Endodermal cell (in vitro differentiated cells): Measurements from ENCODE around the gene TIGAR. TPM values are rescaled to one million over a fixed set of nuclear protein-coding genes. Genes with fewer than 3 reads are reported as not detected.

Source experiments
- DNase-seq: peaks from one replicate; pipeline ENCODE4 v3.0.0-alpha.2; 2017
- H3K27ac ChIP-seq: 2 replicates; pipeline ENCODE4 v1.5.1; 2013; ENCODE audit warnings: mild to moderate bottlenecking, low read depth, low read length, moderate library complexity
- H3K27me3 ChIP-seq: 2 replicates; pipeline ENCODE4 v1.6.1; 2013; ENCODE audit warnings: mild to moderate bottlenecking, low read length, moderate library complexity; ENCODE audit not compliant: insufficient read depth, control insufficient read depth, poor library complexity, severe bottlenecking
- H3K36me3 ChIP-seq: 2 replicates; pipeline ENCODE4 v1.7.0; 2013; ENCODE audit warnings: mild to moderate bottlenecking, low read length, moderate library complexity; ENCODE audit not compliant: control insufficient read depth, insufficient read depth
- H3K4me1 ChIP-seq: one replicate; pipeline ENCODE4 v1.7.0; 2013; ENCODE audit warnings: low read length; ENCODE audit not compliant: control insufficient read depth, insufficient read depth
- H3K4me3 ChIP-seq: 2 replicates; pipeline ENCODE4 v1.5.1; 2013; ENCODE audit warnings: mild to moderate bottlenecking, low read length, moderate library complexity
- H3K9ac ChIP-seq: 2 replicates; pipeline ENCODE4 v1.6.1; 2013; ENCODE audit warnings: mild to moderate bottlenecking, low read length, moderate library complexity; ENCODE audit not compliant: poor library complexity, severe bottlenecking; ENCODE audit errors: extremely low read depth
- H3K9me3 ChIP-seq: 2 replicates; pipeline ENCODE4 v1.6.1; 2013; ENCODE audit warnings: mild to moderate bottlenecking, low read length, moderate library complexity; ENCODE audit not compliant: control insufficient read depth
- H3K27ac Mint-ChIP-seq: 2 replicates; pipeline ENCODE4 v1.8.0; 2020; ENCODE audit warnings: mixed read lengths
- H3K27me3 Mint-ChIP-seq: 2 replicates; pipeline ENCODE4 v1.8.0; 2021; ENCODE audit warnings: mild to moderate bottlenecking, mixed read lengths; ENCODE audit not compliant: insufficient read depth
- H3K36me3 Mint-ChIP-seq: 2 replicates; pipeline ENCODE4 v1.8.0; 2020; ENCODE audit warnings: low read depth, mixed read lengths
- H3K4me1 Mint-ChIP-seq: 2 replicates; pipeline ENCODE4 v1.8.0; 2020; ENCODE audit warnings: mixed read lengths
- H3K4me3 Mint-ChIP-seq: 2 replicates; pipeline ENCODE4 v1.8.0; 2020; ENCODE audit warnings: mild to moderate bottlenecking, moderate library complexity, mixed read lengths
- H3K9me3 Mint-ChIP-seq: 2 replicates; pipeline ENCODE4 v1.8.0; 2020; ENCODE audit warnings: mild to moderate bottlenecking, mixed read lengths
- WGBS, 2 experiments: methylation state at CpG; one replicate each; pipeline versions ENCODE4 v1.1.5 to v1.1.7; 2013; ENCODE audit warnings: missing lambda C conversion rate in 2 of 2, mixed read lengths in 1 of 2; ENCODE audit not compliant: insufficient coverage in 1 of 2, insufficient read length in 1 of 2; 5-methylcytosine and 5-hydroxymethylcytosine counted together
- total RNA-seq, 2 donors: library from RNA; stranded (reverse); fragmentation: NEBNext Ultra II Directional in 1 of 2; extraction: Animal tissue kit (Norgen Biotek cat#: 25700) in 1 of 2; gene quantifications; 2 replicates in 1 of 2; 3 replicates in 1 of 2; pipeline ENCODE4 v1.2.1, GENCODE V29; 2021
- TF ChIP-seq, protein P1 (sequence below): fragments of 200-600 bp; sonication (generic); conservative IDR thresholded peaks from 2 replicates; pipeline ENCODE4 v1.5.0; 2021; ENCODE audit warnings: antibody characterized with exemption, mild to moderate bottlenecking

TIGAR gene
- total RNA-seq, 2 donors from 2014 or later: 19.2 to 41.3 TPM

DNA sequence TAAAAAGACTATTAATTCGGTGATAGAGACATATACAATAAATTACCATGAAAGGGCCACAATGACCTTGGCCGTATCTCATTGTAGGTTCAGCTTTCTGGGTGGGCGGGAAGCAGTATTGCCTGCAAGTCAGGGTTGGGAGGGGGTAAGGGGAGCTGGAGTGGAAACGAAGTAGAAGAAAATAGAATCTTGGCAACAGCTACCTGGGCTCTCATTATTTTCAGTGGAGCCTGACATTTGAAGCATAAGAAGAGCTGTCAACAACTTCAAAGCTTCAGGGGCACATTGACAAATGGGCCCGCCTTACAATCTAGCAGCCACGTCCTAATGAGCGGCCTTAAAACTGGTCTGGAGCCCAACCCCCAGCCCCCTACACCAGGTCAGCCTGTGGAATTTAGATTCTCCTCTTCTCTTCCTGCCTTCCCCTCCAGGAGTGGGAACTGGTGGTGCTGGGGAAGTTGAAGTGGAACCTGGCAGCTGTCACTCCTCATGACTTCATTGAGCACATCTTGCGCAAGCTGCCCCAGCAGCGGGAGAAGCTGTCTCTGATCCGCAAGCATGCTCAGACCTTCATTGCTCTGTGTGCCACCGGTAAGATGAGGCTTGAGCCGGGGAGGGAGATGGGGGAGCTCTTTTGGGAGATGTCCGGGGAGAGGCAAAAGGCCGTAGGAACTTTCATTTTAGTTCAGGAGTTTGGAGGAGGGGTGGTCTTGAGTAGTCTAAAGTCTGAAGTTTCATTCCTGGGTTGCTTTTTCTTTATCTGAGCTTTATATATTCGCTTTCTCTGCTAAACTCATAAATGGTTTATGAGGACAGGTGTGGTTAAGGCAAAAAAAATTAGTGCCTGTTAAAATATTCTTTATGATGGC lies 42.5 kb upstream of the TIGAR start:
- peaks cover 22% of the 10 kb centered on the region for H3K4me1 ChIP-seq
- no peak for DNase-seq
- peaks cover 23% of the 10 kb centered on the region for H3K27me3 Mint-ChIP-seq
- no peaks in the 10 kb centered on the region for H3K9me3 Mint-ChIP-seq
- peaks cover 75% of the 10 kb centered on the region for H3K36me3 Mint-ChIP-seq
- WGBS, 2 experiments: 88 to 90% methylated on average over 6 to 15 of the region's 15 CpGs
- H3K9me3 ChIP-seq: no peaks in the 10 kb centered on the region
- H3K27me3 ChIP-seq: peaks cover 14% of the 10 kb centered on the region
- H3K4me3 ChIP-seq: no peak overlapping the region
- peak overlapping the region; percentile 23 for H3K4me3 Mint-ChIP-seq
- no peak overlapping the region for H3K27ac ChIP-seq
- peaks cover 37% of the 10 kb centered on the region for H3K4me1 Mint-ChIP-seq
- peak overlapping the region; percentile 33 for H3K27ac Mint-ChIP-seq
- H3K36me3 ChIP-seq: peaks cover 54% of the 10 kb centered on the region
- H3K9ac ChIP-seq: no peak overlapping the region
- TF ChIP-seq, protein P1, sequence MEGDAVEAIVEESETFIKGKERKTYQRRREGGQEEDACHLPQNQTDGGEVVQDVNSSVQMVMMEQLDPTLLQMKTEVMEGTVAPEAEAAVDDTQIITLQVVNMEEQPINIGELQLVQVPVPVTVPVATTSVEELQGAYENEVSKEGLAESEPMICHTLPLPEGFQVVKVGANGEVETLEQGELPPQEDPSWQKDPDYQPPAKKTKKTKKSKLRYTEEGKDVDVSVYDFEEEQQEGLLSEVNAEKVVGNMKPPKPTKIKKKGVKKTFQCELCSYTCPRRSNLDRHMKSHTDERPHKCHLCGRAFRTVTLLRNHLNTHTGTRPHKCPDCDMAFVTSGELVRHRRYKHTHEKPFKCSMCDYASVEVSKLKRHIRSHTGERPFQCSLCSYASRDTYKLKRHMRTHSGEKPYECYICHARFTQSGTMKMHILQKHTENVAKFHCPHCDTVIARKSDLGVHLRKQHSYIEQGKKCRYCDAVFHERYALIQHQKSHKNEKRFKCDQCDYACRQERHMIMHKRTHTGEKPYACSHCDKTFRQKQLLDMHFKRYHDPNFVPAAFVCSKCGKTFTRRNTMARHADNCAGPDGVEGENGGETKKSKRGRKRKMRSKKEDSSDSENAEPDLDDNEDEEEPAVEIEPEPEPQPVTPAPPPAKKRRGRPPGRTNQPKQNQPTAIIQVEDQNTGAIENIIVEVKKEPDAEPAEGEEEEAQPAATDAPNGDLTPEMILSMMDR: no peak

DNA sequence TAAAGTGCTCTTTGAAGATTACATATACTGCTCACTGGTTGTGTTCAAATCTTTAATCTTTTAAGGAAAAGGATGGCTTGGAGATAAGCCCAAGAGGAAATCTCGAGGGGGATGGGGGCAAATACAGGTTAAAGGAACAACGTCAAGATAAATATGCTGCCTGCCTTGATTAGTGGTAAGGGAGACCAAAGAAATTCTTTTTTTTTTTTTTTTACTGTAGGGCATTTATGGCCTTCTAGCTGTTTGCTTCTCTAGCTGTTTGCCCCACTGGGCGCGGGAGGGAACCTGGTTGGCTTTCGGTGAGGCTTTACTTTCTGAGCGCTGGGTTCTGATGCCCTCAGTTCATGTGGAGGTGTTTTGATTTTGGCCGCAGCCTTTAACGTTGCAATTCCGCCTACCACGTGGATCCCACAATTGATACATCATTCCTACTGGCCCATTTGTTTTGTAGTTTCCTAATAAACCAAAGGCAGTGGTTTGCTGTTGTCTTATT lies 41.8 kb upstream of the TIGAR start:
- H3K27ac ChIP-seq: no peak overlapping the region
- DNase-seq: peak; percentile 40
- H3K27me3 Mint-ChIP-seq: peaks cover 18% of the 10 kb centered on the region
- no peaks in the 10 kb centered on the region for H3K9me3 ChIP-seq
- peaks cover 39% of the 10 kb centered on the region for H3K4me1 Mint-ChIP-seq
- peaks cover 9% of the 10 kb centered on the region for H3K27me3 ChIP-seq
- H3K27ac Mint-ChIP-seq: no peak overlapping the region
- no peak overlapping the region for H3K4me3 ChIP-seq
- no peak overlapping the region for H3K9ac ChIP-seq
- peaks cover 54% of the 10 kb centered on the region for H3K36me3 ChIP-seq
- H3K4me1 ChIP-seq: peaks cover 22% of the 10 kb centered on the region
- peaks cover 82% of the 10 kb centered on the region for H3K36me3 Mint-ChIP-seq
- H3K4me3 Mint-ChIP-seq: peak overlapping the region; percentile 23
- TF ChIP-seq, protein P1: no peak
- 90% methylated on average over 4 to 10 of the region's 10 CpGs for WGBS, 2 experiments
- H3K9me3 Mint-ChIP-seq: no peaks in the 10 kb centered on the region

DNA sequence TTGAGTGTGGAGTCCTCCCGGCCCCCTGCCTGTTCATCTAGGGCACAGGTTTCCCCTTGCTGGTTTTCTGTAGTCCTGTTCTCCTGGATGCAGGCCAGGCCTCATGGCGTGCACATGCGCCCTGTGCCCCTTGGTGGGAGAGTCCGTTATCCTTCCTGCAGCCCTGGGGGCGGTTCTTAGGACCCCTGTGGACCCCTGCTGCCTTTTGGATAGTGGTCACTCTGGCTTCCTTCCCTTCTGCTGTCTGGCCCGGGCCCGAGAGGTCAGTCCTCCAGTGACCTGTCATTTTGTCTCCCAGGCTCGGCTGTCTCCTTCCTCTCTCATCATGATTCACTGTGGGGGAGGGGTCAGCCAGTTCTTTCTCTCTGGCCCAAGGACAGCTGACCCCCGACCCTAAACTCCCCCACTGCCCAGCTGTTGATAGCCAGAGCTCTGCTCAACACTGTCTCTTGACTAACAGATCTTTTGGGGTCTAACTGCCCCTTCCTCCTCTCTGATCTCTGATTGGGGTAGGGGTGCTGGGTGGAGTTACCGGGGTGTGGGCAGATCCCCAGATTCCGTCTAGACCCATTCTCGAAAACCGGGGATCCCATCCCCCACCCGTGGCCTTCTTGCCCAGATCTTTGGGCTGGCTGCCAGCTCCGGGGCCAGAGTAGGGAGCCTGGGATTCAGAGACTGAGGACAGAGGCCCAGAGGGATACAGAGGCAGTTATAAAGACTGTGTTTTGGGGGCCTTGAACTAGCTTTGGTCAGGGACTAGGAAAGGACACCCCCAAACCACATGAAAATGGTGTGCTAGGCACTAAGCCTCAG lies 40.5 kb upstream of the TIGAR start:
- peaks cover 40% of the 10 kb centered on the region for H3K4me1 Mint-ChIP-seq

More for the DNA sequence above, 40.5 kb upstream of the TIGAR start:
- Histone ChIP-seq H3K36me3 (peaks cover 58% of the 10 kb centered on the region), H3K4me1 (peaks cover 22% of the 10 kb centered on the region), H3K27ac (no peak overlapping the region), H3K27me3 (peaks cover 7% of the 10 kb centered on the region), H3K9ac (no peak overlapping the region), H3K9me3 (no peaks in the 10 kb centered on the region), H3K4me3 (no peak overlapping the region)
- TF ChIP-seq, protein P1: no peak
- Mint-ChIP-seq H3K9me3 (no peaks in the 10 kb centered on the region), H3K27ac (no peak overlapping the region), H3K4me3 (no peak overlapping the region), H3K36me3 (peaks cover 94% of the 10 kb centered on the region), H3K27me3 (peaks cover 9% of the 10 kb centered on the region)
- peak; percentile 44 for DNase-seq
- 89% methylated on average over 9 to 15 of the region's 15 CpGs for WGBS, 2 experiments
